OCI-LY3 (cell line): Measurements from ENCODE around the gene CASP14.
"Not testable (repeated sequence)": the region's sequence is repeated elsewhere in the genome, so short reads cannot be mapped to it uniquely, and the experiment has no call there.

Source experiments
- H2AFZ ChIP-seq: fragments of 200-600, 300-600 bp; shearing (Covaris generic); 2 replicates; pipeline ENCODE4 v1.6.0; 2014; ENCODE audit warnings: antibody characterized with exemption, low read depth, low read length
- H3K27ac ChIP-seq: fragments of 200-600, 300-600 bp; sonication (generic); 2 replicates; pipeline ENCODE4 v1.5.1; 2014; ENCODE audit warnings: mild to moderate bottlenecking, low read length, moderate library complexity, mixed read lengths
- H3K27me3 ChIP-seq: fragments of 200-600, 300-600 bp; sonication (generic); 2 replicates; pipeline ENCODE4 v1.6.1; 2014; ENCODE audit warnings: low read depth, low read length, mixed read lengths
- H3K36me3 ChIP-seq: fragments of 200-600, 300-600 bp; sonication (generic); replicated peaks from 2 replicates; pipeline ENCODE3; 2014; ENCODE audit warnings: low read depth, low read length, mixed read lengths
- H3K4me1 ChIP-seq: fragments of 300-600, 200-600 bp; sonication (generic); 2 replicates; pipeline ENCODE4 v1.6.1; 2014; ENCODE audit warnings: low read length, mixed read lengths
- H3K4me2 ChIP-seq: fragments of 200-600, 300-600 bp; sonication (generic); 2 replicates; pipeline ENCODE4 v1.6.1; 2014; ENCODE audit warnings: low read length, mixed read lengths
- H3K4me3 ChIP-seq: fragments of 300-600, 200-600 bp; sonication (generic); 2 replicates; pipeline ENCODE4 v1.5.1; 2014; ENCODE audit warnings: antibody characterized with exemption, mild to moderate bottlenecking, low read length, moderate library complexity
- H3K79me2 ChIP-seq: fragments of 300-600, 200-600 bp; shearing (Covaris generic); 2 replicates; pipeline ENCODE4 v1.6.1; 2014; ENCODE audit warnings: mild to moderate bottlenecking, low read length, mixed read lengths
- H3K9ac ChIP-seq: fragments of 300-600, 200-600 bp; shearing (Covaris generic); 2 replicates; pipeline ENCODE4 v1.6.0; 2014; ENCODE audit warnings: mild to moderate bottlenecking, low read length, moderate library complexity
- H3K9me3 ChIP-seq: fragments of 200-600, 300-600 bp; shearing (Covaris generic); 2 replicates; pipeline ENCODE4 v1.6.1; 2014; ENCODE audit warnings: low read length, mixed read lengths; ENCODE audit not compliant: insufficient read depth
- H4K20me1 ChIP-seq: fragments of 200-600, 300-600 bp; sonication (generic); 2 replicates; pipeline ENCODE4 v1.6.1; 2016; ENCODE audit warnings: low read length, mixed read lengths; ENCODE audit not compliant: insufficient read depth
- EZH2phosphoT487 ChIP-seq: fragments of 200-600 bp; shearing (Covaris generic); IDR thresholded peaks from 2 replicates; pipeline ENCODE4 v1.6.1; 2018; ENCODE audit warnings: antibody characterized with exemption, mixed run types, low read depth
- TF ChIP-seq, protein P1 (sequence below): fragments of 200-600, 300-600 bp; sonication (generic); IDR thresholded peaks from 2 replicates; pipeline ENCODE4 v1.5.1; 2014; ENCODE audit warnings: antibody characterized with exemption, low read length, low read depth

CASP14 gene

DNA sequence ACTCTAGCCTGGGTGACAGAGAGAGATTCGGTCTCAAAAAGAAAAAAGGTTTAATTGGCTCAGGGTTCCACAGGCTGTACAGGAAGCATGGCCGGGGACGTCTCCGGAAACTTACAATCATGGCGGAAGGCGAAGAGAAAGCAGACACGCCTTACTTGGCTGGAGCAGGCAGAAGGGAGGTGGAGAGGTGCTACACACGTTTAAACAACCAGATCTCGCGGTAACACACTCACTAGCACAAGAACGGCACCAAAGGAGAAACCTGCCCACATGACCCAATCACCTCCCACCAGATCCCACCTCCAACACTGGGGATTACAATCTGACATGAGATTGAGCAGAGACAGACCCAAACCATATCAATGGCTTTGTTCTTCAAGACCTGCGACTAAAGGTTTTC is 12.8 kb downstream of the CASP14 start:
- H3K9me3 ChIP-seq = no peaks in the 10 kb centered on the region
- no peaks in the 10 kb centered on the region for H4K20me1 ChIP-seq
- H3K27me3 ChIP-seq = peaks cover 24% of the 10 kb centered on the region

DNA sequence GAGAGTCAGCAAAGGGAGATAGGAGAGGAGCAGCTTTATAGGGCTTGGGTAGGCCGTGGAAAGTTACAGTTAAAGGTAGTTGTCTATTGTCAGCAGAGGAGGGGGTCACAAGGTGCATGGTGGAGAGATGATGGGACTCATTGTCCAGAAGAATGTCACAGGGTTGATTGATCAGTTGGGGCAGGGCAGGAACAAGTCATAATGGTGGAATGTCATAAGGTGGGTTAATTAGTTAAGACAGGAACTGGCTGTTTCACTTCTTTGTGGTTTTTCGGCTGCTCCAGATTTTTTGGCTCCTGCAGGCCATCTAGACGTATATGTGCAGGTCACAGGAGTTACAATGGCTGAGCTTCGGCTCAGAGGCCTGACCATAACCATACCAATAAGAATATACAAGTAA is 21.1 kb downstream of the CASP14 start:
- H4K20me1 ChIP-seq, H3K27me3 ChIP-seq, H3K79me2 ChIP-seq, H2AFZ ChIP-seq, H3K9ac ChIP-seq, H3K9me3 ChIP-seq, H3K27ac ChIP-seq, H3K4me3 ChIP-seq, H3K4me2 ChIP-seq, H3K4me1 ChIP-seq, H3K36me3 ChIP-seq: not testable (repeated sequence)

More for the DNA sequence above, 12.8 kb downstream of the CASP14 start:
- TF ChIP-seq, protein P1, sequence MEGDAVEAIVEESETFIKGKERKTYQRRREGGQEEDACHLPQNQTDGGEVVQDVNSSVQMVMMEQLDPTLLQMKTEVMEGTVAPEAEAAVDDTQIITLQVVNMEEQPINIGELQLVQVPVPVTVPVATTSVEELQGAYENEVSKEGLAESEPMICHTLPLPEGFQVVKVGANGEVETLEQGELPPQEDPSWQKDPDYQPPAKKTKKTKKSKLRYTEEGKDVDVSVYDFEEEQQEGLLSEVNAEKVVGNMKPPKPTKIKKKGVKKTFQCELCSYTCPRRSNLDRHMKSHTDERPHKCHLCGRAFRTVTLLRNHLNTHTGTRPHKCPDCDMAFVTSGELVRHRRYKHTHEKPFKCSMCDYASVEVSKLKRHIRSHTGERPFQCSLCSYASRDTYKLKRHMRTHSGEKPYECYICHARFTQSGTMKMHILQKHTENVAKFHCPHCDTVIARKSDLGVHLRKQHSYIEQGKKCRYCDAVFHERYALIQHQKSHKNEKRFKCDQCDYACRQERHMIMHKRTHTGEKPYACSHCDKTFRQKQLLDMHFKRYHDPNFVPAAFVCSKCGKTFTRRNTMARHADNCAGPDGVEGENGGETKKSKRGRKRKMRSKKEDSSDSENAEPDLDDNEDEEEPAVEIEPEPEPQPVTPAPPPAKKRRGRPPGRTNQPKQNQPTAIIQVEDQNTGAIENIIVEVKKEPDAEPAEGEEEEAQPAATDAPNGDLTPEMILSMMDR = no peak
- H3K4me1 ChIP-seq = no peaks in the 10 kb centered on the region
- no peaks in the 10 kb centered on the region for H3K79me2 ChIP-seq
- no peaks in the 10 kb centered on the region for H3K36me3 ChIP-seq
- H3K27ac ChIP-seq = no peak overlapping the region
- no peak overlapping the region for H3K4me3 ChIP-seq
- no peak overlapping the region for H2AFZ ChIP-seq
- no peak overlapping the region for H3K9ac ChIP-seq
- no peak overlapping the region for H3K4me2 ChIP-seq

DNA sequence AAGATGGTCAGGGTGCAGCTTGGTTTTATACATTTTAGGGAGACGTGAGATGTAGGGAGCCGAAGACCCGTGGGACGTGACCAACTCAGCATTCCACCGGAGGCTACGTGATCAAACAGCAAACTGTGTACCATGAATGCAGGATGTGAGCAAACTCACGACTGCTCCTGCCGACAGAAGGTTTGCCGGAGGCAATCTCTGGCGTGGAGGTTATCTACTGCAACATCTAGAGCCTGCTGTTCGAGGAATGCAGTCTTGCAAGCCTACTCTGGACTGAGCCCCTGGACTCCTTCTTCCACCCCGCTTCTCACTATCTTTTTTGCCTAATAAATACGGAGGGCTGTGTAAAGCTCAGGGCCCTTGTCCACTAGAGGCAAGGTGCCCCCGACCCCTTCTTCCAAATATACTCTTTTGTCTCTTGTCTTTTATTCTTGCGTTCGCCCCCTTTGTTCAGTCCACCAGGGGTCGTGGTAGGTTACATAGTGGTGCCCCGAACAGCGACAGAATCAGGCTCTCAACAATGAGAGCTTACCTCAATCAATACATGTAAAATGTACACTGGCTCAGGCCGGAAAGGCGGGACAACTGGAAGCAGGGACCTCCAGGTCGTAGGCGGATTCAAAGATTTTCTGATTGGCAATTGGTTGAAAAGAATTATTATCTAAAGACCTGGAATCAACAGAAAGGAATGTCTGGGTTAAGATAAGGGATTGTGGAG is 23.8 kb downstream of the CASP14 start:
- Histone ChIP-seq H2AFZ (no peak overlapping the region), H3K9me3 (no peaks in the 10 kb centered on the region), H3K27ac (no peak overlapping the region), H3K4me2 (no peak overlapping the region), H3K27me3 (peaks cover 2% of the 10 kb centered on the region; the same call in 1 of the 2 replicates), H3K36me3 (no peaks in the 10 kb centered on the region), H3K4me3 (no peak overlapping the region), H4K20me1 (no peaks in the 10 kb centered on the region), H3K4me1 (no peaks in the 10 kb centered on the region), H3K9ac (no peak overlapping the region), H3K79me2 (no peaks in the 10 kb centered on the region)
- no peak for TF ChIP-seq EZH2phosphoT487
- TF ChIP-seq, protein P1 = no peak

DNA sequence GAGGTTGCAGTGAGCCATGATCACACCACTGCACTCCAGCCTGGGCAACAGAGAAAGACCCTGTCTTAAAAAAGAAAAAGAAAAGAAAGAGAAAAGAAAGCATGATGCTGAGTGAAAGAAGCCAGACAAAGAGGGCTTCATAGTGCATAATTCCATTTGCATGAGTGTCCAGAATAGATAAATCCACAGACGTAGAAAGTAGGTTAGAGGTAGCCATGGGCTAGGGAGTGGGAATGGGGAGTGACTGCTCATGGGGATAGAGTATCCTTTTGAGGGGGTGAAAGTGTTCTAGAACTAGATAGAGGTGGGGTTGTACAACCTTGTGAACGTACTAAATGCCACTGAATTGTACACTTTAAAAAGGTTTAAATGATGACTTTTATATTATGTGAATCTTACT is 25.1 kb downstream of the CASP14 start:
- no peak overlapping the region for H3K27ac ChIP-seq
- H3K4me2 ChIP-seq = no peak overlapping the region
- H3K36me3 ChIP-seq = no peaks in the 10 kb centered on the region
- TF ChIP-seq, protein P1 = no peak
- no peak for TF ChIP-seq EZH2phosphoT487
- no peaks in the 10 kb centered on the region for H3K9me3 ChIP-seq
- no peak overlapping the region for H3K4me3 ChIP-seq
- H3K9ac ChIP-seq = no peak overlapping the region
- no peaks in the 10 kb centered on the region for H4K20me1 ChIP-seq
- peaks cover 3% of the 10 kb centered on the region; the same call in 1 of the 2 replicates for H3K27me3 ChIP-seq
- no peak overlapping the region for H2AFZ ChIP-seq
- H3K4me1 ChIP-seq = no peaks in the 10 kb centered on the region
- H3K79me2 ChIP-seq = no peaks in the 10 kb centered on the region
